GM19452 (cell line): ENCODE data around the gene ANK3.

Experiments
- ATAC-seq: cut with Tn5 transposase; IDR thresholded peaks from one replicate; pipeline ENCODE4 v1.9.1; 2021; ENCODE audit not compliant: unreplicated experiment

Gene ANK3

DNA sequence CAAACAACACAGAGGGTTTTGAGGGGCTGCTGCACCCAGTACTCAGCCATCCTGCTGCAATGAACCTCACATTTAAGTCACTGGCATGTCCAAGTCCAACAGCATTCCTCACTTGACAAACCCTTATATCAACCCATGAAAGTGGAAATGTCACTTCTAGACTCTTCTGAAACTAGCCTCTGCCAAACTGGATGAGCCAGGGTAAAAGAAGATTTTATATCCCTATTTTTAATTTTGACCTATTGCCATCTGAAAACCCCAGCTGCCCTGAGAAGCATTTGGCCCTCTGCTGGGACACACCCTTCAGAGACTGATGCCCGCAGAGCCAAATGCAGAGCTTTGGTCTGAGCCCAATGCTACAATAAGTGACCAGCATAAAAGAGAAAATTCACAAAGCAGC lies 201.1 kb downstream of the ANK3 start:
- no peak for ATAC-seq

DNA sequence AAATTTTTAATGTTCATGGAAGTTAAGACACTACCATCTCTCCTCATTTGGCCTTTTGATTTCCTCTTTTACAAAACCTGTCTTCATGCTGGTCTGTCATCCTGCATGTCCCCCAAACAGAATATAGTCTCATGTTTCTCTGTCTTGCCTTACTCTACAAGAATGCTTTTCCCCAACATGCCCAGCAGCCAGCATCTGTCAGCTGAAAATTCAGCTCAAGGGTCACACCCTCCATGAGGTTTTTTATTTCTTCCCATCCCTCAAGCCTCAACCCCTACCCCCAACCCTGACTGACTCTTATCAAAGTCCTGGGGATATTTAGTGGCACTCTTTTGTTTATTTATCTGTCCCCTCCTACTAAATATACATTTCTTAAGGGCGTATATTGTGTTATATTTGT lies 202.0 kb downstream of the ANK3 start:
- no peak for ATAC-seq

DNA sequence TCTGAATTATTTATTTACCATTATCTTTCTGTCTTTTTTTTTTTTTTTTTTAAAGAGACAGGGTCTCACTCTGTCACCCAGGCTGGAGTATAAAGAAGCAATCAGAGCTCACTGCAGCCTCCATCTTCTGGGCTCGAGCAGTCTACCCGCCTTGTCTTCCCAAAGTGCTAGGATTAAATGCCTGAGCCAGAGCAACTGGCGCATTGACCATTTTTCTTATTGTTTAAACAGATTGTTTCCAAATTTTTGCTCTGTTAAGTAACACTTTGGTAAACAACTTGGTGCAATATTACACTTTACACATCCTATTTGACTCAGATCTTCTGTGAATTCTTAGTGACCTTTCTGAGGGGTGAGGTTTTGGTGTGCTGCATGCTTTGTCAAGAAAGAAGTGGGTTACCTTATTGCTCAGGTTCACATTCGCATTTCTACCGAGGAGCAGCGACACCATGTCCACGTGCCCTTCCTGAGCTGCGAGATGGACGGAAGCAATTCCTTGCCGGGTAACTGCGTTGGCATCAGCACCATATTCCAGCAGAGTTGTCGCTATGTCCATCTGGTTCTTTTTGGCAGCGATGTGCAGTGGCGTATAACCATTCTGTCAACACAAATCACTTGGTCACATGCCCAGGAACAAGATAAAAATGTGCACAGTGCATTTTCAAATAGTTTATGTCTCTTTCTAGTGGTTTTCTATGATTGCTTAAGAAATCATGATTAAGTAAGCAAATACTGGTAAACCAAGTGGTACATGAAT lies 203.2 kb downstream of the ANK3 start:
- ATAC-seq, result no peak

DNA sequence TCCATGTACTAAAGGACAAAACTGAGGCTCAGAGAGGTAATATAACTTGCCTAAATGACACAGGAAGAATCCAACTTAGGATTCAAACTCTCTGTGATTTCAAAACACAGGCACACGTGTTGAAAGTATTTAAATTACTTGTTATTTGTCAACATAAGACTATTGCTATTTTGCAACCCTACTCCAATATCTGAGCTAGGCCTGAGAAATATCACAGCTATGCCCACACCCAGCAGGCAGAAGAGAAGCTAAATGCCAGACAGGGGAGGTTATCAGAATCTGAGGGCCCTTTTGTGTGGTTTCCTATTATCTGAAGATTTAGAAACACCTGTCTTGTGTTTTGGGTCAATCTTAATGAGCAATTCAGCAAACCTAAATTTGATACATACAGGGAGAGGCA lies 204.3 kb downstream of the ANK3 start:
- no peak for ATAC-seq

DNA sequence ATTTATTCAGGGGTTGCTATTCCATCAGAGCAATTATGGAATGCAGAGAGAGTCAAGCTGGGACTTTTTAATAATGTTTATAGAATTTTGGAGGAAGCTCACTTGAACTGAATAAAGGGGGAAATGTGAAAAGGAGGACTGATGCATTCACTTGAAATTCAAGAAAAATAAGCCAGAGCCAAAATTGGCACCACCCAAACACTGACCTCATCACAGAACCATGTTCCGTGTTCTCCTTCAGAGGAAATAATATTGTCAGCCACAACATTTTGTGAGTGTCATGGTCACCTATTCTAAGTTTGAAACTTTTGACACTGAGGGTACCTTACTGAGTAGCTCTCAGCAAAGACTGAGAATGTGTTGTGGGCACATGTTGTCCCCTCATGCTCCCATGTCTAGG lies 207.0 kb downstream of the ANK3 start:
- no peak for ATAC-seq

DNA sequence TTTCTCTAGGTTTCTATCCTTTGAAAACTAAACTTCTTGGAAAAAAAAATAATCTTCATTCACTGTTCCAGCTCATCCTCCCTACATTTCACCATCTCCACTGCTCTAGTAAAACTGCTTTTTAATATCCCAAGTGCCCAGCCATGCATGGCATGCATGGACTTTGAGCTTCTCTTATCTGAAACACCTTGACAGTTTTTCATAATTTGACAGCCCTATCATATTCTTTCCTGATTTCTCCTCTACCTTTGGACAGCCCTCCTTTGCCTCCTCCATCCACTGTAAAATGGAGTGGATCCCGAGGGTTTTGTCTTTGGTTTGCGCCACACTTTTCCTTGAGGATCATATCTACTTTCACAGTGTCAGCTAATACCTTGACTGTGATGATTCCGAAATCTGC lies 212.8 kb downstream of the ANK3 start:
- ATAC-seq, result no peak

DNA sequence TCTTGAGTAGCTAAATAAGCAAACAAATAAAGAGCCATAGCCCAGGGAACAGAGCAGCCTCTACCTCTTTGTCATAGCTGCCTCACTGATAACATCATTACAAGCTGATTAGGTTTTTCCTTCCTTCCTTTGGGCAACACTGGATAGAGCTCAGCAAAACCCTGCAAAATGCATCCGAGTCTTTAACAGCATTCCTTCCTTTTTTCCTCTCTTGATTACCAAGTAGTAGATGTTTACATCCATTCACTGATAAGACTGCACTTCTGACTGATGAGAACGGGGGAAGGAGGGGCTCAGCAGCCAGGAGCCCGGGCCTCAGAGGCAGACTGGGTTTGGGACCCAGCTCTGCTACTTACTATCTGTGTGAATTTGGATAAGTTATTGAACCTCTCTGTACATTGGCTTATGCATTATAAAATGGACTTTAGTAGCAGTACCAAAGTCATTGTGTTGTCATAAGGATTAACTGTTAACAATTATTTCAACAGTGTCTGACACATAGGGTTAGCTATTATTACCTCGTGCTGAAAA lies 214.2 kb downstream of the ANK3 start:
- no peak for ATAC-seq

DNA sequence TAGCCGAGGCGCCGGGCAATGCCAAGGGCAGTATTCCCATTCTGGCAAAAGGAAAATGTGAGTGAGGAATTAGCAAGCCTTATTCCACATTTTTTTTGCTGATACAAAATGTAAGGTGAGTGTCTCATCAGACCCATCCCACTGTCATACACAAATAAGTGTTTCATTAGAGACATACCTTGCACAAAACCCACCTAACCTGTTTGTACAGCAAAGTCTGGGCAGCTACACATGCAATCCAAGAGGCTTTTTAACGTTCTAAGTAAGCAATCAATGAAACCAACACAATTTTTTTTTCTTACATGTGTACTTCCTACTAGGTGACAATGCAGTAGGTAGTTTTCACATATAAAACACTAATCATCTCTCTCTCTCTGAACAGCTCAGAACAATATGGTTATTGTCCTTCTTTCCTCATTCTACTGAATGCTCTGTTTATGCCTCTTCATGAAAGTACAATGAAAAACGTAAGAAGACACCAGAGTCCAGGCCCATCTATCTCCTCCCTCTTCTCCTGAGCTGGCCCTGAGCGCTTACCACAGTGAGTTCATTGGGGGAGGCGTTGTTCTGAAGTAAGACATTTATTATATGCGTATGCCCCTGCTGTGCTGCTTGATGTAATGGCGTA lies 217.2 kb downstream of the ANK3 start:
- no peak for ATAC-seq

DNA sequence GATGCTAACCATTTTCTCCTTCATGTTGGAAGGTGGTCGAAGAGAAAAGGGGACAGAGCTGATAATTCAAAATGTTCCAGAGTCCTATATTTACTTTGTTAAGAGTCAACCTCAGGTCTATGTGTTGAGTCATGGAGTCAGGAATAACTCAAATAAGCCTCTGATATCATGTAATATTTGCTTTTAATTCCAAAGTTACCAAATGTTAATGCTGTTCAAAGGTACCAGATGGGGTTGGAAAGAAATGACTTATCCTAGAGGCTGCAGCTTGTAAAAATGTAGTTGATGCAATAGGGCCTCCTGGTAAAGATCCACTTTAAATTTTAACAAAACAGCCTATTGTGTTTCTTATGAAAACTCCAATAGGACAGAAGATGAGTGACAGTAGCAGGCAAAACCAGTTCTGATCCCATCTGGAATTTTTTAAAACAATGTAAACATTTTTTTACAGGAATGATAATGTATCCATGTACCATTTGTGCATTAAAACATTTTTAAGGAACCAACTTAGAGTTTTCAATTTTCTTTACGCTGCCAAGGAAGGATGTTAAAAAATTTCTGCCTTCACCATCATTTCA lies 218.2 kb downstream of the ANK3 start:
- no peak for ATAC-seq

DNA sequence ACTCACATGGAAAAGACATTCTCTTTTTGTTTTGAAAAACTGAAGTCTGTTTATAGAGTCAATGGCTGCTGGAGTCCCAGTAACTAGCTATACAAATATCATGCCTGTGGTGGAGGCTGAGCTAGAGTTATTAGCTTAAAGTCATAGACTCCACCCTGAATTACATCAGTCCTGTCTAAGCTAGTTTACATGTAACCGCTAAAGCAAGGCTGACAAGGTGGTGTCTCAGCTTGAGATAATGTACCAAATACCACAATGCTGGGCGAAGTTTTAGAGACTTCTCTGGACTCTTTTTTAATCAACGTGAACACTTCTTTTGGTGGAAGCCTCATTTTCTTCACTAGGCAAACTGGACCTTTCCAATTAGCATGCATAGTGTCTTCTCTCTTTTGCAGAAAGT lies 219.4 kb downstream of the ANK3 start:
- no peak for ATAC-seq

DNA sequence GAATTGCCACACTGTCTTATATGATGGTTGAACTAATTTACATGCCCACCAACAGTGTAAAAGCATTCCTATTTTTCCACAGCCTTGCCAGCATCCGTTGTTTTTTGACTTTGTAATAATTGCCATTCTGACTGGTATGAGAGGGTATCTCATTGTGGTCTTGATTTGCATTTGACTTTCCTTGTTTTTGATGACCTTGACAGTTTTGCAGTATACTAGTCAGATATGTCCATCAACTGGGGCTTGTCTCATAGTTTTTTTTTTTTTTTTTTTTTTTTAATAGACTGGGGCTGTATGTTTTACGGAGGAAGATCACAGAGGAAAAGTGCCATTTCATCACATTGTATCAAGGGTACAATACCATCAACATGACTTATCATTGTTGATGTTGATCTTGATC lies 220.6 kb downstream of the ANK3 start:
- no peak for ATAC-seq

DNA sequence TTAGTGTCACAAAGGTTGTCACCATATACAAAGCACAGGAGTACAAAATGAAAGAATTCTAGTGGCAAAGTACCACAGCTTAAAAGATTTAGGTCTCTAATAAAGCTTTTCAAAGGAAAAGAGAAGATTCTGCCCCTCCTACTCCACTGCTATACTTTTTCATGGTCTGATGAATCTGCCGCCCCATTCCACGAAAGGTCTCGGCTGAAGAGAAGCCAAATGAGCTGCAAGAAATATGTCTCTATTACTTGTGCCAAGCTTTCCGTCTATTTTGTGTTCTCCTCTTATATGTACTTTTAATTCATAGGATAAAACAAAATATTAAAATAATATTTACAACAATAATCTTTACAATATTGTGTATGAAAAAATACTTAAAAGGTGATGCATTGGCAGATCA lies 222.6 kb downstream of the ANK3 start:
- ATAC-seq, result no peak

DNA sequence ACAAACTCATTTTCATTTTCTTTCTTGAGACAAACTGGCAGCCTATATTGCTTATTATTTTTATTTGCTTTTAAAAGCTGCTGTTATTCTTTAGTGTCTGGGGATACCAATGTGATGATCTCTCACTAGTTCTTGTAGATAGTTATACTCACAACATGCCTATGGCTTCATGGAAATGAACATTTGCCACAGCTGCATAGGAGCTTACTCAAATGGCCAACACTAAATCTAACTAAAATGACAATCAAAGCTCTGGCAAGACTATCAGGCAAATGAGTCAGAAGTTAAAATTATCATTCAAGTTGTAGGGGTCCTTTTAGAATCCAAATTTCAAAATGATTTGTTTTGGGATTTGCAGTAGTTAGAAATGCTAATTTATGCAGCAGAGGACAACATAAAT lies 225.9 kb downstream of the ANK3 start:
- no peak for ATAC-seq

DNA sequence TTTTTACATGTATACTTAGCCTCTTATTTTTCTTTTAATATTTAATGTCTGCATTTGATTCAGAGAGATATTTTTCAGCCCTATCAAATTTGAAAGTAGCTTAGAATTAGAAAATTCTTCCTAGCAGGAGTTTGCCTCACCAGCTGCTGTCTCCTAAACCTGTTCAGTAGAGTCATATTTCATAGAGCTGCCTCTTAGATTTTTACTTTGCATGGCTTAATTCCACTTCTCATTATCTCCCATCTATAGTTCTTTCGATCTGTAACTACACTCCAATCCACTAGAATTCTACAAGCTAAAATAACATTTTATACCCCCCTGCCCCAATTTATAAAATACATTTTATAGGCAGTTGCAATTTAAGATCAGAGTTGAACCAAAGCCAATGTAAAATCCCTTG lies 227.0 kb downstream of the ANK3 start:
- no peak for ATAC-seq

DNA sequence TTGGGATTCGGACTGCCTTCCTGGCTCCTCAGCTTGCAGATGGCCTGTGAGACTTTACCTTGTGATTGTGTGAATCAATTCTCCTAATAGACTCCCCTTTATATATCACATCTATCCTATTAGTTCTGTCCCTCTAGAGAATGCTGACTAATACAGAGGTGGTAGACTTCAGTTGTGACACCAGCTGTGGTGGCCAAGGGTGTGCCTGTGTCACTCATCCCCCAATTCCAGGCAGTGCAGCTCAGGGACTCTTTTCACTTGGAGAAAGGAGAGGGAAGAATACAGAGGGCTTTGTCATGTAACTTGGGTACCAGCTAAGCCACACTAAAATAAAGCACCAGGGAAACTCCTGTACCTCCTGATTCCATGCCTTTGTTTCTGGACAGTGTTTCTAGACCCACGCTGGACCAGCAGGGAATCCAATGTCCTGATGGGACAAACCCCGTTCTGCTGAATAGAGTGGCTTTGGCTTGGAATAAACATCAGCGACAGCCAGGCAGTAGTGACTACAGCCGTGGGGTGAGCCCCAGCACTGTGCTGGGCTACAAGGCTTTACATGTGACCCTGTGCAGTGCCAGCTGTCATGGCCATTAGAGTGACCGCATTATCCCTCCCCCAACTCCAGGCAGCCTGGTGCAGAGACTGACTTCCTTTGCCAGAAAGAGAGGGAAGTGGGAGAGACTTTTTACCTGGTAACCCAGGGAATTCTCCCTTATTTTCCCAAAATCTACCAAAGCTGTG lies 233.6 kb downstream of the ANK3 start:
- ATAC-seq, result no peak

DNA sequence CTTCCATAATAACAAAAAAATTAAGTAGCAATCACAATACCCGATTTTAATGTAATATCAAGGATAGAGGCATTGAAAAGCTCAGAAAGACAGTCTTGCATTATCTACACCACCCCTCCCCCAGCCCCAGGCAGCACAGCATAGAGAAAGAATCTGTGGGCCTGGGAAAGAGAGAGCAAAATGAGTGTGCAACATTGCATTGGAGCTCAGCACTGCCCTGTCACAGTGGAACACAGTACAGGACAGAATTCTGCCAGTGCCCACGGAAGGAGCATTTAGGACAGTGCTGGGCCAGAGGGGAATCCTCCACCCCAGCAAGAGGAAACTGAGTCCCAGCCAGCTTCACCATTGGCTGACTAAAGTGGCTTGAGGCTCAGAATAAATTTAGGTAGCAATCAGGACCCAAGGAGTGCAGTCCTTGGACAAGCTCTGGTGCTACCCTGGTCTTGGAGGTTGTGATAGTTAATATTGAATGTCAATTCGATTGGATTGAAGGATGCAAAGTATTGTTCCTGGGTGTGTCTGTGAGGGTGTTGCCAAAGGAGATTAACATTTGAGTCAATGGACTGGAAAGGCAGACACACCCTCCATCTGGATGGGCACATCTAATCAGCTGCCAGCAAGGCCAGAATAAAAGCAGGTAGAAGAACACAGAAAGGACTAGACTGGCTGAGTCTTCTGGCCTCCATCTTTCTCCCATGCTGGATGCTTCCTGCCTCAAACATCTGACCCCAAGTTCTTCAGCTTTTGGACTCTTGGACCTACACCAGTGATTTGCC lies 234.4 kb downstream of the ANK3 start:
- ATAC-seq, result no peak

DNA sequence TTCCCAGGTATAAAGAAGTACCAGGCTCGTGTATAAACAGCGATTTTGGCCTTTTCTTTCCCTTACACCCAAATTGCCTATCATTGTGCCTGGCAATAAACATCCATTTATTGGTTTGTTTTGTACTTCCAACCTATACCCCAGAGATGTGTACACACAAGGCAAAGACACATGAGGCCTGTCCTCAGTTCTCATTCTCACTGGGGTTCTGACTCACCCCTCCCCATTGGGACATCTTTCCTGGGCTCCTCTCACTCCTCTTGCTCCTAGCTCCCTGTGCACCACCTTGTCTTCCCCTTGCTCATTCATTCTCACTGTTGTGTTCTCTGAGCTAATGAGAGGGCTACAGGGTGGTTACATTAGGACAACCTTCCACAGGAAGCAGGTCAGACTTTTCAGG lies 240.7 kb downstream of the ANK3 start:
- ATAC-seq, result no peak

DNA sequence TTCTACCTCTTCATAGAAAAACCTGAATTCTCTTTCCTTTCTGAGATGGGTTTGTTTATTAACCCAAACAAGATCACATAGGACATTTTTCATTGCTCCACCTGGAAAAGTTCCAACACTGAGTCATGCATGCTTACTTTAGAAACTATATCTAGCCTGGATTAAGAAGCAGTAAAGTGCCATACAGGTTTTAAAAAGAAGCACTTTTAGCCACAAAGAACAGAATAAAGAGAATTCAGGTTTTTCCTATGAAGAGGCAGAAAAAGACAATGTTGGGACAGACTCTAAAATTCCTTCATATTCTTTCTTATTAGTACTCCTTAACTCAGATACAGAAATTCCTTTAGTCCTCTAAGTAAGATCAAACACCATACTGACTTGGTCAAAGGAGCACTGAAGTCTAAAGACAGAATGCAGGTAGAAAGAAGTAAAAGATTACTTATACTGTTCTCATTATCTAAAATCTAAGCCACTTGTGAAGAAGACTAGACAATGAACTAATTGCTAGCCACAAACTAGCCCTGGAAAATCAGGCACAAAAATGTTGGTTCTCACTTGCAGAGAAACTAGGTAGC lies 241.3 kb downstream of the ANK3 start:
- no peak for ATAC-seq

DNA sequence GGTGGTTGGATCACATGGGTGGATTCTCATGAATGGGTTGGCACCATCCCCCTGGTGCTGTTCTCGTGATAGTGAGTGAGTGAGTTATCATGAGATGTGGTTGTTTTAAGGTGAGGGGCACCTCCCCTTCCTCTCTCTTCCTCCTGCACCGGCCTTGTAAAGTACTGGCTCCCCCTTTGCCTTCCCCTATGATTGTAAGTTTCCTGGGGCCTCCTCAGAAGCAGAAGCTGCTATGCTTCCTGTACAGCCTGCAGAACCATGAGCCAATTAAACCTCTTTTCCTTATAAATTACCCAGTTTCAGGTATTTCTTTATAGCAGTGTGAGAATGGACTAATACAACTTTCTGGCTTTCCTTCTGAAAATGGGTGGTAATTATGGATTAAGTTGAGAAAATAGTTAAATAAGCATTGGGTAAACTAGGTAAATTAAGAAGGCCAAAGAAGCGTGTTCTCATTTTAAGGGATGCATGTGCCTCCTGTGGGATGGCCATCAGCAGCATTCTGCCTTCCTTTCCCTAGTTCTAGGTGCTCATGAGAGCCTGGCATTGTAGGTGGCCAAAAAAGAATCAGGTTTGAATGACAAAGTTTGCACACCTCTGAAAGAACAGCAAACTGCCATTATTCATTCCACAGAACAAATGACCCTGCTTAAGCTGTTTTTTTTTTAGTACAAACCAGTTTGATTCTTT lies 242.0 kb downstream of the ANK3 start:
- no peak for ATAC-seq

DNA sequence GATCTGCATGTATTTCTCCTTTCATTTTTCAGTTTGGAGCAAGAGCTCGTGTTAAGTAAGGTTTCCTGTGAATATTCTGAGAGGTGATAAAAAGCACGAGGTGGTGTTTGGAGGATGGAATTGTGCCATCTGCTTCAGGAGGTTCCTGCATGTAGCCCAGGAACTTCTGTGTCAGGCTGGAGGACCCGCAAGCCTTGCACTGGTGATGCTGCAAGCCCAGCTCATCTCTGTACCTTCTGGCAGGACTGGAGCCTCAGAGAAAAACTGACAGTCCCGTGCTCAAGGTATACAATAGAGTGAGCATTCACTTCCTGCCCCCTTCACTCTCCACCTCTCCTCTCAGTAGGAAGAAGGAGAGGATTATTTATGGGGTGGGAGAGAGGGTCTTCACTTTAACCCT lies 242.7 kb downstream of the ANK3 start:
- no peak for ATAC-seq
